ENCODE data around the gene PACC1. TPM values are rescaled to one million over a fixed set of nuclear protein-coding genes. Genes with fewer than 3 reads are reported as not detected.

The PACC1 gene
- total and polyA plus RNA-seq, 10 of the 15 experiments (the other 5 are each of a cell fraction or from before 2014, with no cell fraction given) = 16.1 to 29.7 (median 19.3) TPM

- DNase-seq (ENCODE audit: low read depth, low spot score) (no peak), ATAC-seq (no peak), FAIRE-seq (no peak)
- Histone ChIP-seq H3K36me3 (ENCODE audit: control insufficient read depth in 2 of 2, insufficient read depth in 2 of 2, low read length in 1 of 2) (peaks cover 0 to 14% of the 10 kb centered on the region in 2 experiments), H3K4me2 (ENCODE audit: control insufficient read depth, insufficient read depth) (no peak overlapping the region), H3K9ac (ENCODE audit: control insufficient read depth, insufficient read depth, low read length) (no peak overlapping the region), H3K27ac (ENCODE audit: control insufficient read depth, insufficient read depth) (no peak overlapping the region), H3K79me2 (ENCODE audit: control insufficient read depth, insufficient read depth, low read length) (no peaks in the 10 kb centered on the region), H2AFZ (ENCODE audit: control insufficient read depth, low read depth, low read length) (no peak overlapping the region), H4K20me1 (ENCODE audit: control insufficient read depth, insufficient read depth) (no peaks in the 10 kb centered on the region), H3K27me3 (replicated peaks in 1 of 2; ENCODE audit: control insufficient read depth in 2 of 2, insufficient read depth in 2 of 2, low read length in 1 of 2) (no peaks in the 10 kb centered on the region), H3K9me3 (replicated peaks; ENCODE audit: control insufficient read depth, insufficient read depth, low read length) (peaks cover 4% of the 10 kb centered on the region; the same call in 2 of the 3 replicates), H3K4me3 (no peak overlapping the region), H3K4me1 (ENCODE audit: control insufficient read depth, insufficient read depth, low read length) (no peaks in the 10 kb centered on the region)
- ChIA-PET SMC1A (ENCODE audit: uncharacterized antibody, unreplicated experiment) (no interaction called here), POLR2A (no interaction called here), CTCF (interaction anchor here (0.6 kb wide), 1 partner anchor 138 kb away, joined by 4 read pairs; no protein-coding TSS in a partner anchor), RAD21 (ENCODE audit: unreplicated experiment) (no interaction called here)
- WGBS (ENCODE audit: insufficient coverage, insufficient replicate concordance, low lambda C conversion rate, missing lambda C conversion rate) = 97% methylated on average over 7 of the region's 7 CpGs
- TF ChIP-seq NR2C2 (IDR thresholded peaks at IDR 0.05; ENCODE audit: borderline replicate concordance, control insufficient read depth, insufficient read length, low read depth) = no peak
- TF ChIP-seq HDAC2 (IDR thresholded peaks at IDR 0.05) = no peak
- no peak for TF ChIP-seq KAT2A (conservative IDR thresholded peaks at IDR 0.05; ENCODE audit: control insufficient read depth, low read depth, low read length)
- TF ChIP-seq CREB1 (IDR thresholded peaks at IDR 0.05; ENCODE audit: low read depth) = no peak
- TF ChIP-seq, protein P1, sequence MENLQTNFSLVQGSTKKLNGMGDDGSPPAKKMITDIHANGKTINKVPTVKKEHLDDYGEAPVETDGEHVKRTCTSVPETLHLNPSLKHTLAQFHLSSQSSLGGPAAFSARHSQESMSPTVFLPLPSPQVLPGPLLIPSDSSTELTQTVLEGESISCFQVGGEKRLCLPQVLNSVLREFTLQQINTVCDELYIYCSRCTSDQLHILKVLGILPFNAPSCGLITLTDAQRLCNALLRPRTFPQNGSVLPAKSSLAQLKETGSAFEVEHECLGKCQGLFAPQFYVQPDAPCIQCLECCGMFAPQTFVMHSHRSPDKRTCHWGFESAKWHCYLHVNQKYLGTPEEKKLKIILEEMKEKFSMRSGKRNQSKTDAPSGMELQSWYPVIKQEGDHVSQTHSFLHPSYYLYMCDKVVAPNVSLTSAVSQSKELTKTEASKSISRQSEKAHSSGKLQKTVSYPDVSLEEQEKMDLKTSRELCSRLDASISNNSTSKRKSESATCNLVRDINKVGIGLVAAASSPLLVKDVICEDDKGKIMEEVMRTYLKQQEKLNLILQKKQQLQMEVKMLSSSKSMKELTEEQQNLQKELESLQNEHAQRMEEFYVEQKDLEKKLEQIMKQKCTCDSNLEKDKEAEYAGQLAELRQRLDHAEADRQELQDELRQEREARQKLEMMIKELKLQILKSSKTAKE (IDR thresholded peaks at IDR 0.05; ENCODE audit: low read depth, poor library complexity, severe bottlenecking) = no peak
- TF ChIP-seq ELK1 (IDR thresholded peaks at IDR 0.05; ENCODE audit: low read depth, low read length) = no peak
- no peak for TF ChIP-seq ATF7 (IDR thresholded peaks at IDR 0.05; ENCODE audit: low read depth)
- TF ChIP-seq, protein P2, sequence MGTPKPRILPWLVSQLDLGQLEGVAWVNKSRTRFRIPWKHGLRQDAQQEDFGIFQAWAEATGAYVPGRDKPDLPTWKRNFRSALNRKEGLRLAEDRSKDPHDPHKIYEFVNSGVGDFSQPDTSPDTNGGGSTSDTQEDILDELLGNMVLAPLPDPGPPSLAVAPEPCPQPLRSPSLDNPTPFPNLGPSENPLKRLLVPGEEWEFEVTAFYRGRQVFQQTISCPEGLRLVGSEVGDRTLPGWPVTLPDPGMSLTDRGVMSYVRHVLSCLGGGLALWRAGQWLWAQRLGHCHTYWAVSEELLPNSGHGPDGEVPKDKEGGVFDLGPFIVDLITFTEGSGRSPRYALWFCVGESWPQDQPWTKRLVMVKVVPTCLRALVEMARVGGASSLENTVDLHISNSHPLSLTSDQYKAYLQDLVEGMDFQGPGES (IDR thresholded peaks at IDR 0.05) = no peak
- no peak for TF ChIP-seq MTA3 (IDR thresholded peaks at IDR 0.05; ENCODE audit: borderline replicate concordance, low read length)
- TF ChIP-seq SREBF2 (IDR thresholded peaks at IDR 0.05; ENCODE audit: low read length) = no peak
- TF ChIP-seq MEF2B (IDR thresholded peaks at IDR 0.05; ENCODE audit: partially characterized antibody, poor library complexity, severe bottlenecking) = no peak
- TF ChIP-seq, protein P3, sequence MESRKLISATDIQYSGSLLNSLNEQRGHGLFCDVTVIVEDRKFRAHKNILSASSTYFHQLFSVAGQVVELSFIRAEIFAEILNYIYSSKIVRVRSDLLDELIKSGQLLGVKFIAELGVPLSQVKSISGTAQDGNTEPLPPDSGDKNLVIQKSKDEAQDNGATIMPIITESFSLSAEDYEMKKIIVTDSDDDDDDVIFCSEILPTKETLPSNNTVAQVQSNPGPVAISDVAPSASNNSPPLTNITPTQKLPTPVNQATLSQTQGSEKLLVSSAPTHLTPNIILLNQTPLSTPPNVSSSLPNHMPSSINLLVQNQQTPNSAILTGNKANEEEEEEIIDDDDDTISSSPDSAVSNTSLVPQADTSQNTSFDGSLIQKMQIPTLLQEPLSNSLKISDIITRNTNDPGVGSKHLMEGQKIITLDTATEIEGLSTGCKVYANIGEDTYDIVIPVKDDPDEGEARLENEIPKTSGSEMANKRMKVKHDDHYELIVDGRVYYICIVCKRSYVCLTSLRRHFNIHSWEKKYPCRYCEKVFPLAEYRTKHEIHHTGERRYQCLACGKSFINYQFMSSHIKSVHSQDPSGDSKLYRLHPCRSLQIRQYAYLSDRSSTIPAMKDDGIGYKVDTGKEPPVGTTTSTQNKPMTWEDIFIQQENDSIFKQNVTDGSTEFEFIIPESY (IDR thresholded peaks at IDR 0.05) = no peak
- no peak for TF ChIP-seq TARDBP (IDR thresholded peaks at IDR 0.05; ENCODE audit: borderline replicate concordance)
- no peak for TF ChIP-seq DPF2 (IDR thresholded peaks at IDR 0.05)
- TF ChIP-seq KDM1A (IDR thresholded peaks at IDR 0.05; ENCODE audit: borderline replicate concordance) = no peak
- TF ChIP-seq TAF1 (IDR thresholded peaks at IDR 0.05; ENCODE audit: borderline replicate concordance, low read depth, low read length) = no peak
- no peak for TF ChIP-seq YY1 (IDR thresholded peaks at IDR 0.05; ENCODE audit: low read depth, low read length)
- TF ChIP-seq MYB (IDR thresholded peaks at IDR 0.05; ENCODE audit: borderline replicate concordance, low read depth, low read length) = no peak
- TF ChIP-seq CBX3 (IDR thresholded peaks at IDR 0.05; ENCODE audit: borderline replicate concordance, low read depth) = no peak
- in situ Hi-C loops (cut with MboI) (no loop called here), intact Hi-C loops (cut with micrococcal nuclease; ENCODE audit: unreplicated experiment) (no loop called here)
- no TSS peak for BruUV-seq (replicated peaks)
These were observed 11.9 kb downstream of the PACC1 start for GRCh38 chr1:212402666-212403321.
